Hepatocyte (in vitro differentiated cells): ENCODE results near the gene MBLAC2.

Source experiments
- EZH2 ChIP-seq: fragments of 200-600 bp; sonication (generic); IDR thresholded peaks from 2 replicates; pipeline ENCODE4 v1.6.1; 2016; ENCODE audit warnings: antibody characterized with exemption, mild to moderate bottlenecking, borderline replicate concordance
- TF ChIP-seq, protein P1 (sequence below): fragments of 200-600 bp; sonication (generic); IDR thresholded peaks from 2 replicates; pipeline ENCODE4 v1.5.1; 2016; ENCODE audit warnings: antibody characterized with exemption, mild to moderate bottlenecking; ENCODE audit not compliant: poor library complexity

GRCh38 chr5:90494043-90494442, 19.5 kb upstream of the MBLAC2 start:
- TF ChIP-seq, protein P1, sequence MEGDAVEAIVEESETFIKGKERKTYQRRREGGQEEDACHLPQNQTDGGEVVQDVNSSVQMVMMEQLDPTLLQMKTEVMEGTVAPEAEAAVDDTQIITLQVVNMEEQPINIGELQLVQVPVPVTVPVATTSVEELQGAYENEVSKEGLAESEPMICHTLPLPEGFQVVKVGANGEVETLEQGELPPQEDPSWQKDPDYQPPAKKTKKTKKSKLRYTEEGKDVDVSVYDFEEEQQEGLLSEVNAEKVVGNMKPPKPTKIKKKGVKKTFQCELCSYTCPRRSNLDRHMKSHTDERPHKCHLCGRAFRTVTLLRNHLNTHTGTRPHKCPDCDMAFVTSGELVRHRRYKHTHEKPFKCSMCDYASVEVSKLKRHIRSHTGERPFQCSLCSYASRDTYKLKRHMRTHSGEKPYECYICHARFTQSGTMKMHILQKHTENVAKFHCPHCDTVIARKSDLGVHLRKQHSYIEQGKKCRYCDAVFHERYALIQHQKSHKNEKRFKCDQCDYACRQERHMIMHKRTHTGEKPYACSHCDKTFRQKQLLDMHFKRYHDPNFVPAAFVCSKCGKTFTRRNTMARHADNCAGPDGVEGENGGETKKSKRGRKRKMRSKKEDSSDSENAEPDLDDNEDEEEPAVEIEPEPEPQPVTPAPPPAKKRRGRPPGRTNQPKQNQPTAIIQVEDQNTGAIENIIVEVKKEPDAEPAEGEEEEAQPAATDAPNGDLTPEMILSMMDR = no peak
- TF ChIP-seq EZH2 = no peak
